ENCODE data around the gene SLC25A42.
"Not testable (repeated sequence)": the region's sequence is repeated elsewhere in the genome, so short reads cannot be mapped to it uniquely, and the experiment has no call there.

SLC25A42 gene

GRCh38 chr19:19063183-19064097 lies at the start of gene SLC25A42:
TSS of gene SLC25A42 (plus strand) at chr19:19063994. CDS start at chr19:19096125, 32,131 bp downstream.
- DNase-seq: peak; percentile 78 to 100 (median 100)

- peak in 3 of 56 donors; percentile 6 to 8 (median 8) for DNase-seq
These were observed 42.7 kb upstream of the SLC25A42 start for GRCh38 chr19:19021115-19021514.

- no peak for DNase-seq
These were observed 41.3 kb upstream of the SLC25A42 start for GRCh38 chr19:19022380-19022961.

- not testable (repeated sequence) for DNase-seq
These were observed 40.4 kb upstream of the SLC25A42 start for GRCh38 chr19:19023376-19023775.

GRCh38 chr19:19025861-19026260 lies 37.9 kb upstream of the SLC25A42 start:
- no peak for DNase-seq

GRCh38 chr19:19026299-19026971 lies 37.4 kb upstream of the SLC25A42 start:
- peak in 9 of 56 donors; percentile 1 to 14 (median 4) for DNase-seq

GRCh38 chr19:19027228-19027627 lies 36.6 kb upstream of the SLC25A42 start:
- no peak for DNase-seq

GRCh38 chr19:19028526-19028925 lies 35.3 kb upstream of the SLC25A42 start:
- DNase-seq: no peak

- DNase-seq: no peak
These were observed 31.9 kb upstream of the SLC25A42 start for GRCh38 chr19:19031891-19032290.

GRCh38 chr19:19032420-19033175 lies 31.2 kb upstream of the SLC25A42 start:
- DNase-seq: peak in 54 of 56 donors; percentile 5 to 89 (median 73)

GRCh38 chr19:19033176-19033425 lies 30.7 kb upstream of the SLC25A42 start:
- peak in 1 of 56 donors; percentile 45 for DNase-seq

GRCh38 chr19:19033426-19034203 lies 30.2 kb upstream of the SLC25A42 start, which contains the start of the genes ARMC6 and SUGP2:
TSS of gene ARMC6 (plus strand) at chr19:19033603. CDS start at chr19:19034210, 607 bp downstream.
TSS of gene SUGP2 (minus strand) at chr19:19033517. CDS start at chr19:19031071, 2,446 bp downstream.
- DNase-seq: peak in 53 of 56 donors; percentile 17 to 98 (median 84)

- DNase-seq: peak in 18 of 56 donors; percentile 4 to 42 (median 22)
These were observed 29.6 kb upstream of the SLC25A42 start for GRCh38 chr19:19034204-19034624.

- DNase-seq: no peak
These were observed 23.9 kb upstream of the SLC25A42 start for GRCh38 chr19:19039901-19040300.

- DNase-seq: no peak
These were observed 23.4 kb upstream of the SLC25A42 start for GRCh38 chr19:19040417-19040816.

- no peak for DNase-seq
These were observed 21.0 kb upstream of the SLC25A42 start for GRCh38 chr19:19042732-19043280.

- no peak for DNase-seq
These were observed 20.3 kb upstream of the SLC25A42 start for GRCh38 chr19:19043481-19043880.

- DNase-seq: no peak
These were observed 19.9 kb upstream of the SLC25A42 start for GRCh38 chr19:19043881-19044280.

GRCh38 chr19:19049406-19049805 lies 14.4 kb upstream of the SLC25A42 start:
- DNase-seq: no peak

- no peak for DNase-seq
These were observed 13.7 kb upstream of the SLC25A42 start for GRCh38 chr19:19050104-19050503.
